ENCODE data around the gene RBM26. TPM values are rescaled to one million over a fixed set of nuclear protein-coding genes. Genes with fewer than 3 reads are reported as not detected.

The RBM26 gene
- total and polyA plus RNA-seq, 2 experiments from 2014 or later, result 46.0 to 69.3 TPM

DNA sequence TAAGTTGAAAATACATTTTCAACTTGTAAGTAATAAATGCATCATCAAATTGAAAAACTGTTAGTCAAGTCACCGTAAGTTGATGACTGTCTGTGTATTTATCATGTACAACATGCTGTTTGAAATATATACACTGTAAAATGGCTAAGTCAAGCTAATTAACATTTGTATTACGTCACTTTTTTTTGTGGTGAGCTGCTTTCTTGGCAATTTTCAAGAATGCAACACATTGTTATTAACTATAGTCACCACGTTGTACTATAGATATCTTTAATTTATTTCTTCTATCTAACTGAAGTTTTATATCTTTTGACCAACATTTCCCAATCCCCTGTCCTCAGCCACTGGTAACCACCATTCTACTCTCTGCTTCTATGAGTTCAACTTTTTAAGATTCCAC lies 57.0 kb downstream of the RBM26 start:
- no peak overlapping the region for H3K4me3 Mint-ChIP-seq
- no peak for DNase-seq (ENCODE audit: low spot score)
- no peaks in the 10 kb centered on the region for H3K4me1 Mint-ChIP-seq
- Histone ChIP-seq H3K4me2 (no peak overlapping the region), H3K4me3 (no peak overlapping the region), H3K27ac (ENCODE audit: low read depth) (no peak overlapping the region), H3K4me1 (ENCODE audit: insufficient read depth) (no peaks in the 10 kb centered on the region), H2AFZ (no peak overlapping the region), H3K36me3 (ENCODE audit: insufficient read depth) (peaks cover 14% of the 10 kb centered on the region; the same call in 1 of the 2 replicates), H3K79me2 (replicated peaks; ENCODE audit: insufficient read depth) (no peaks in the 10 kb centered on the region), H4K20me1 (replicated peaks; ENCODE audit: insufficient read depth) (0 out of 2 replicates have a peak, but pooled peaks cover 4% of the 10 kb centered on the region), H3K9me2 (ENCODE audit: insufficient read depth) (no peaks in the 10 kb centered on the region), H3F3A (replicated peaks; ENCODE audit: low read depth) (no peaks in the 10 kb centered on the region), H3K27me3 (ENCODE audit: insufficient read depth) (no peaks in the 10 kb centered on the region)
- ATAC-seq, result no peak
- H3K27ac Mint-ChIP-seq, result no peak overlapping the region
- H3K9me3 Mint-ChIP-seq, result no peaks in the 10 kb centered on the region
- H3K36me3 Mint-ChIP-seq (ENCODE audit: low read depth), result peaks cover 26% of the 10 kb centered on the region
- TF ChIP-seq JUNB (IDR thresholded peaks at IDR 0.05; ENCODE audit: unreplicated experiment) (no peak), STAT1 (IDR thresholded peaks at IDR 0.05; ENCODE audit: unreplicated experiment) (no peak), NANOG (IDR thresholded peaks at IDR 0.05; ENCODE audit: borderline replicate concordance) (no peak), ZNF331 (CRISPR knock-in tag; IDR thresholded peaks at IDR 0.05; ENCODE audit: low read depth) (no peak), POLR2AphosphoS5 (IDR thresholded peaks at IDR 0.05; ENCODE audit: low read depth) (no peak), ZNF114 (CRISPR knock-in tag; IDR thresholded peaks at IDR 0.05) (no peak), EZH2 (IDR thresholded peaks at IDR 0.05; ENCODE audit: low read depth, unreplicated experiment) (no peak), CREB1 (CRISPR knock-in tag; IDR thresholded peaks at IDR 0.05; ENCODE audit: low read depth) (no peak), EZH2phosphoT487 (IDR thresholded peaks at IDR 0.05; ENCODE audit: unreplicated experiment) (no peak)
- TF ChIP-seq, protein P1, sequence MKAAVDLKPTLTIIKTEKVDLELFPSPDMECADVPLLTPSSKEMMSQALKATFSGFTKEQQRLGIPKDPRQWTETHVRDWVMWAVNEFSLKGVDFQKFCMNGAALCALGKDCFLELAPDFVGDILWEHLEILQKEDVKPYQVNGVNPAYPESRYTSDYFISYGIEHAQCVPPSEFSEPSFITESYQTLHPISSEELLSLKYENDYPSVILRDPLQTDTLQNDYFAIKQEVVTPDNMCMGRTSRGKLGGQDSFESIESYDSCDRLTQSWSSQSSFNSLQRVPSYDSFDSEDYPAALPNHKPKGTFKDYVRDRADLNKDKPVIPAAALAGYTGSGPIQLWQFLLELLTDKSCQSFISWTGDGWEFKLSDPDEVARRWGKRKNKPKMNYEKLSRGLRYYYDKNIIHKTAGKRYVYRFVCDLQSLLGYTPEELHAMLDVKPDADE (IDR thresholded peaks at IDR 0.05), result no peak
- TF ChIP-seq, protein P2, sequence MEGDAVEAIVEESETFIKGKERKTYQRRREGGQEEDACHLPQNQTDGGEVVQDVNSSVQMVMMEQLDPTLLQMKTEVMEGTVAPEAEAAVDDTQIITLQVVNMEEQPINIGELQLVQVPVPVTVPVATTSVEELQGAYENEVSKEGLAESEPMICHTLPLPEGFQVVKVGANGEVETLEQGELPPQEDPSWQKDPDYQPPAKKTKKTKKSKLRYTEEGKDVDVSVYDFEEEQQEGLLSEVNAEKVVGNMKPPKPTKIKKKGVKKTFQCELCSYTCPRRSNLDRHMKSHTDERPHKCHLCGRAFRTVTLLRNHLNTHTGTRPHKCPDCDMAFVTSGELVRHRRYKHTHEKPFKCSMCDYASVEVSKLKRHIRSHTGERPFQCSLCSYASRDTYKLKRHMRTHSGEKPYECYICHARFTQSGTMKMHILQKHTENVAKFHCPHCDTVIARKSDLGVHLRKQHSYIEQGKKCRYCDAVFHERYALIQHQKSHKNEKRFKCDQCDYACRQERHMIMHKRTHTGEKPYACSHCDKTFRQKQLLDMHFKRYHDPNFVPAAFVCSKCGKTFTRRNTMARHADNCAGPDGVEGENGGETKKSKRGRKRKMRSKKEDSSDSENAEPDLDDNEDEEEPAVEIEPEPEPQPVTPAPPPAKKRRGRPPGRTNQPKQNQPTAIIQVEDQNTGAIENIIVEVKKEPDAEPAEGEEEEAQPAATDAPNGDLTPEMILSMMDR (conservative IDR thresholded peaks at IDR 0.05; ENCODE audit: low read depth in 2 of 2), result no peak
- TF ChIP-seq, protein P3, sequence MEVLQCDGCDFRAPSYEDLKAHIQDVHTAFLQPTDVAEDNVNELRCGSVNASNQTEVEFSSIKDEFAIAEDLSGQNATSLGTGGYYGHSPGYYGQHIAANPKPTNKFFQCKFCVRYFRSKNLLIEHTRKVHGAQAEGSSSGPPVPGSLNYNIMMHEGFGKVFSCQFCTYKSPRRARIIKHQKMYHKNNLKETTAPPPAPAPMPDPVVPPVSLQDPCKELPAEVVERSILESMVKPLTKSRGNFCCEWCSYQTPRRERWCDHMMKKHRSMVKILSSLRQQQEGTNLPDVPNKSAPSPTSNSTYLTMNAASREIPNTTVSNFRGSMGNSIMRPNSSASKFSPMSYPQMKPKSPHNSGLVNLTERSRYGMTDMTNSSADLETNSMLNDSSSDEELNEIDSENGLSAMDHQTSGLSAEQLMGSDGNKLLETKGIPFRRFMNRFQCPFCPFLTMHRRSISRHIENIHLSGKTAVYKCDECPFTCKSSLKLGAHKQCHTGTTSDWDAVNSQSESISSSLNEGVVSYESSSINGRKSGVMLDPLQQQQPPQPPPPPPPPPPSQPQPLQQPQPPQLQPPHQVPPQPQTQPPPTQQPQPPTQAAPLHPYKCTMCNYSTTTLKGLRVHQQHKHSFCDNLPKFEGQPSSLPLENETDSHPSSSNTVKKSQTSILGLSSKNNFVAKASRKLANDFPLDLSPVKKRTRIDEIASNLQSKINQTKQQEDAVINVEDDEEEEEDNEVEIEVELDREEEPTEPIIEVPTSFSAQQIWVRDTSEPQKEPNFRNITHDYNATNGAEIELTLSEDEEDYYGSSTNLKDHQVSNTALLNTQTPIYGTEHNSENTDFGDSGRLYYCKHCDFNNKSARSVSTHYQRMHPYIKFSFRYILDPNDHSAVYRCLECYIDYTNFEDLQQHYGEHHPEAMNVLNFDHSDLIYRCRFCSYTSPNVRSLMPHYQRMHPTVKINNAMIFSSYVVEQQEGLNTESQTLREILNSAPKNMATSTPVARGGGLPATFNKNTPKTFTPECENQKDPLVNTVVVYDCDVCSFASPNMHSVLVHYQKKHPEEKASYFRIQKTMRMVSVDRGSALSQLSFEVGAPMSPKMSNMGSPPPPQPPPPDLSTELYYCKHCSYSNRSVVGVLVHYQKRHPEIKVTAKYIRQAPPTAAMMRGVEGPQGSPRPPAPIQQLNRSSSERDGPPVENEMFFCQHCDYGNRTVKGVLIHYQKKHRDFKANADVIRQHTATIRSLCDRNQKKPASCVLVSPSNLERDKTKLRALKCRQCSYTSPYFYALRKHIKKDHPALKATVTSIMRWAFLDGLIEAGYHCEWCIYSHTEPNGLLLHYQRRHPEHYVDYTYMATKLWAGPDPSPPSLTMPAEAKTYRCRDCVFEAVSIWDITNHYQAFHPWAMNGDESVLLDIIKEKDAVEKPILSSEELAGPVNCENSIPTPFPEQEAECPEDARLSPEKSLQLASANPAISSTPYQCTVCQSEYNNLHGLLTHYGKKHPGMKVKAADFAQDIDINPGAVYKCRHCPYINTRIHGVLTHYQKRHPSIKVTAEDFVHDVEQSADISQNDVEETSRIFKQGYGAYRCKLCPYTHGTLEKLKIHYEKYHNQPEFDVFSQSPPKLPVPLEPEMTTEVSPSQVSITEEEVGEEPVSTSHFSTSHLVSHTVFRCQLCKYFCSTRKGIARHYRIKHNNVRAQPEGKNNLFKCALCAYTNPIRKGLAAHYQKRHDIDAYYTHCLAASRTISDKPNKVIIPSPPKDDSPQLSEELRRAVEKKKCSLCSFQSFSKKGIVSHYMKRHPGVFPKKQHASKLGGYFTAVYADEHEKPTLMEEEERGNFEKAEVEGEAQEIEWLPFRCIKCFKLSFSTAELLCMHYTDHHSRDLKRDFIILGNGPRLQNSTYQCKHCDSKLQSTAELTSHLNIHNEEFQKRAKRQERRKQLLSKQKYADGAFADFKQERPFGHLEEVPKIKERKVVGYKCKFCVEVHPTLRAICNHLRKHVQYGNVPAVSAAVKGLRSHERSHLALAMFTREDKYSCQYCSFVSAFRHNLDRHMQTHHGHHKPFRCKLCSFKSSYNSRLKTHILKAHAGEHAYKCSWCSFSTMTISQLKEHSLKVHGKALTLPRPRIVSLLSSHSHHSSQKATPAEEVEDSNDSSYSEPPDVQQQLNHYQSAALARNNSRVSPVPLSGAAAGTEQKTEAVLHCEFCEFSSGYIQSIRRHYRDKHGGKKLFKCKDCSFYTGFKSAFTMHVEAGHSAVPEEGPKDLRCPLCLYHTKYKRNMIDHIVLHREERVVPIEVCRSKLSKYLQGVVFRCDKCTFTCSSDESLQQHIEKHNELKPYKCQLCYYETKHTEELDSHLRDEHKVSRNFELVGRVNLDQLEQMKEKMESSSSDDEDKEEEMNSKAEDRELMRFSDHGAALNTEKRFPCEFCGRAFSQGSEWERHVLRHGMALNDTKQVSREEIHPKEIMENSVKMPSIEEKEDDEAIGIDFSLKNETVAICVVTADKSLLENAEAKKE (CRISPR knock-in tag; IDR thresholded peaks at IDR 0.05), result no peak
- TF ChIP-seq, protein P4, sequence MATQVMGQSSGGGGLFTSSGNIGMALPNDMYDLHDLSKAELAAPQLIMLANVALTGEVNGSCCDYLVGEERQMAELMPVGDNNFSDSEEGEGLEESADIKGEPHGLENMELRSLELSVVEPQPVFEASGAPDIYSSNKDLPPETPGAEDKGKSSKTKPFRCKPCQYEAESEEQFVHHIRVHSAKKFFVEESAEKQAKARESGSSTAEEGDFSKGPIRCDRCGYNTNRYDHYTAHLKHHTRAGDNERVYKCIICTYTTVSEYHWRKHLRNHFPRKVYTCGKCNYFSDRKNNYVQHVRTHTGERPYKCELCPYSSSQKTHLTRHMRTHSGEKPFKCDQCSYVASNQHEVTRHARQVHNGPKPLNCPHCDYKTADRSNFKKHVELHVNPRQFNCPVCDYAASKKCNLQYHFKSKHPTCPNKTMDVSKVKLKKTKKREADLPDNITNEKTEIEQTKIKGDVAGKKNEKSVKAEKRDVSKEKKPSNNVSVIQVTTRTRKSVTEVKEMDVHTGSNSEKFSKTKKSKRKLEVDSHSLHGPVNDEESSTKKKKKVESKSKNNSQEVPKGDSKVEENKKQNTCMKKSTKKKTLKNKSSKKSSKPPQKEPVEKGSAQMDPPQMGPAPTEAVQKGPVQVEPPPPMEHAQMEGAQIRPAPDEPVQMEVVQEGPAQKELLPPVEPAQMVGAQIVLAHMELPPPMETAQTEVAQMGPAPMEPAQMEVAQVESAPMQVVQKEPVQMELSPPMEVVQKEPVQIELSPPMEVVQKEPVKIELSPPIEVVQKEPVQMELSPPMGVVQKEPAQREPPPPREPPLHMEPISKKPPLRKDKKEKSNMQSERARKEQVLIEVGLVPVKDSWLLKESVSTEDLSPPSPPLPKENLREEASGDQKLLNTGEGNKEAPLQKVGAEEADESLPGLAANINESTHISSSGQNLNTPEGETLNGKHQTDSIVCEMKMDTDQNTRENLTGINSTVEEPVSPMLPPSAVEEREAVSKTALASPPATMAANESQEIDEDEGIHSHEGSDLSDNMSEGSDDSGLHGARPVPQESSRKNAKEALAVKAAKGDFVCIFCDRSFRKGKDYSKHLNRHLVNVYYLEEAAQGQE (IDR thresholded peaks at IDR 0.05; ENCODE audit: unreplicated experiment), result no peak
- peaks cover 2% of the 10 kb centered on the region for H3K27me3 Mint-ChIP-seq (ENCODE audit: insufficient read depth, low read depth, poor library complexity)

Measured in GM23338 (cell line).